ENCODE data around the gene U2AF1L4.
"Not testable (repeated sequence)": the region's sequence is repeated elsewhere in the genome, so short reads cannot be mapped to it uniquely, and the experiment has no call there.

Gene U2AF1L4

GRCh38 chr19:35739275-35740107 lies 5.7 kb downstream of the U2AF1L4 start:
- no peak for DNase-seq

GRCh38 chr19:35738887-35739229 lies 6.4 kb downstream of the U2AF1L4 start:
- no peak for DNase-seq

- DNase-seq = no peak
Observed at GRCh38 chr19:35738021-35738886, 7.0 kb downstream of the U2AF1L4 start.

DNA sequence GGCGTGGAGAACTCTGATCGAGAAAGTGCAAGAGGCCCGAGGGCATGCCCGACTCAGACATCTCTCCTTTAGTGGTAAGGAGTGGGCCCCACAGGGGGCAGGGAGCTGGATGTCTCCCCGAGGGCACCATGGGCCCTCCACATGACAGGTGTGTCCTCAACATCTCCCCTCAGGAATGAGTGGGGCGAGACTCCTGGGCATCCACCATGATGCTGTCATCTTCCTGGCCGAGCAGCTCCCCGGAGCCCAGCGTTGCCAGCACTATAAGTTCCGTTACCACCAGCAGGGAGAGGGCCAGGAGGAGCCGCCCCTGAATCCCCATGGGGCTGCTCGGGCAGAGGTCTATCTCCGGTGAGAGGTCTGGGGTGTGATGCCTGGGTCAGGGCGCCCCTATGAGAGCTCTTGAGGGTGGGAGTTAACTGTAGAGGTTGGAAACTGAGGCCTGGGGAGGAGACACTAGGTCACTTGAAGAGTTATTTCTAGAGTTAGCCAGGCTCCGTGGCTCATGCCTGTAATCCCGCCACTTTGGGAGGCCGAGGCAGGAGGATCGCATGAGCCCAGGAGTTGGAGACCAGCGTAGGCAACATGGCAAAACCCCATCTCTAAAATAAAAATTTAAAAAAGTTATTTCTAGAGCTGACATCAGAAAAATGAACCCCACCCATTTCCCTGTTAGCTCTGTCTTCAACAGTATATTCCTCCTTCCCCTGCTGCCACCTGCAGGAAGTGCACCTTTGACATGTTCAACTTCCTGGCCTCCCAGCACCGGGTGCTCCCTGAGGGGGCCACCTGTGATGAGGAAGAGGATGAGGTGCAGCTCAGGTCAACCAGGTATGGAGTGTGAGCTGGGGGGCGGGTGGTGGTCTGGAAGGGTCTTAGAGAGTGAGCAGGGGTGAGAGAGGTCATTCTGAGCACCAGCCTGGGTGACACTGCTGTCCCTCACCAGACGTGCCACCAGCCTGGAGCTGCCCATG lies 8.0 kb downstream of the U2AF1L4 start:
- DNase-seq = no peak

GRCh38 chr19:35734889-35735288 lies 10.3 kb downstream of the U2AF1L4 start:
- no peak for DNase-seq

DNA sequence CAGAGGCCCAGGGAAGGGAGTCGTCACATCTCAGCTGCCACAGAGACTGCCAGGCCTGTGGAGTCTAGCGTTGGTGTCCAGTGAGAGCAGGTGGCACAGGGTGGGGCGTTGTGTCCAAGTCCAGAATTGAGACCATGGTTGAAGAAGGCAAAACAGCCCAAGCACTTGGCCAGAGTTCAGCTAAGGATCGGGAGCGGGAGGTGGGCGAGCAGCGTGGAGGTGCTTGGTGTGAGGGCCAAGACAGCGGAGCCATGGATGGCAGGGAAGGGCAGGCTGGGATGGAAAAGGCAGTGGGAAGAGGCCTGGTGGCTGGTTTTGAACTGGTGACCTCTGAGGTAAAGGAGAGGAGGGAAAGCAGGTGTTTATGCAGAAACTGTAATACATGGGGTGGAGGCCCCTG lies 10.9 kb downstream of the U2AF1L4 start:
- DNase-seq = no peak

DNA sequence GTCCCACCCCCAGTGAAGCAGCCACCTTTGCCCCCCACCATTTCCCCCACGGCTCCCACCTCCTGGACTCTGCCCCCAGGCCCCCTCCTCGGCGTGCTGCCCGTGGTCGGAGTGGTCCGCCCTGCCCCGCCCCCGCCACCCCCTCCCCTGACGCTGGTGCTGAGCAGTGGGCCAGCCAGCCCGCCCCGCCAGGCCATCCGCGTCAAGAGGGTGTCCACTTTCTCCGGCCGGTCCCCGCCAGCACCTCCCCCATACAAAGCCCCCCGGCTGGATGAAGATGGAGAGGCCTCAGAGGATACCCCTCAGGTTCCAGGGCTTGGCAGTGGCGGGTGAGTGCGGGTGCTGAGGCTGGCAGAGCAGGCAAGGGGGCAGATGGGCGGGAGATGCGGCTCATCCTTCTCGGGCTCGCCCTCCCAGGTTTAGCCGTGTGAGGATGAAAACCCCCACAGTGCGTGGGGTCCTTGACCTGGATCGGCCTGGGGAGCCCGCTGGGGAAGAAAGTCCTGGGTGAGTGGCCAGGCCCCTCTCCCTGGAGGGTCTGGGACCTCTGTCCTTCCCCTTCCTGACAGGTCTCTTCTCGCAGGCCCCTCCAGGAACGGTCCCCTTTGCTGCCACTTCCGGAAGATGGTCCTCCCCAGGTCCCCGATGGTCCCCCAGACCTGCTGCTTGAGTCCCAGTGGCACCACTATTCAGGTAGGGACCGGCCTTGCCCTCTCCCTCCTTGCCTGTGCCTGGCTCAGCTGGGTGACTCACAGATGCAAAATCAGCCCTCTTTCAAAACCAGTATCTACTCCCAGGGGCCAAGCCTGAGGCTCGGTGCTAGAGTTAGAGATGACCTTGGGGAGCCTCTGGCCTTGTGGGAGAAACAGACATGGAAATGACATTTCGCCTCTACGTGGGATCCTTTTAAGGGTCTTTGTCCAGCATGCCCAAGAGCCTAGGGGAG lies 11.8 kb downstream of the U2AF1L4 start:
- no peak for DNase-seq

DNA sequence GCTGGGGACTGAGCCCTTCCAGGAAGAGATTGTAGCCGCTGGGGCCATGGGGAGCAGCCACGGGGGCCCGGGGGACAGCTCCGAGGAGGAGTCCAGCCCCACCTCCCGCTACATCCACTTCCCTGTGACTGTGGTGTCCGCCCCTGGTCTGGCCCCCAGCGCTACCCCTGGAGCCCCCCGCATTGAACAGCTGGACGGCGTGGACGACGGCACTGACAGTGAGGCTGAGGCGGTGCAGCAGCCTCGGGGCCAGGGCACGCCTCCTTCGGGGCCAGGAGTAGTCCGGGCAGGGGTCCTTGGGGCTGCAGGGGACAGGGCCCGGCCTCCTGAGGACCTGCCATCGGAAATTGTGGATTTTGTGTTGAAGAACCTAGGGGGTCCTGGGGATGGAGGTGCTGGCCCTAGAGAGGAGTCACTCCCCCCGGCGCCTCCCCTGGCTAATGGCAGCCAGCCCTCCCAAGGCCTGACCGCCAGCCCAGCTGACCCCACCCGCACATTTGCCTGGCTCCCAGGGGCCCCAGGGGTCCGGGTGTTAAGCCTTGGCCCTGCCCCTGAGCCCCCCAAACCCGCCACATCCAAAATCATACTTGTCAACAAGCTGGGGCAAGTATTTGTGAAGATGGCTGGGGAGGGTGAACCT lies 12.6 kb downstream of the U2AF1L4 start:
- DNase-seq = no peak

- DNase-seq = no peak
Observed at GRCh38 chr19:35731779-35732405, 13.3 kb downstream of the U2AF1L4 start.

DNA sequence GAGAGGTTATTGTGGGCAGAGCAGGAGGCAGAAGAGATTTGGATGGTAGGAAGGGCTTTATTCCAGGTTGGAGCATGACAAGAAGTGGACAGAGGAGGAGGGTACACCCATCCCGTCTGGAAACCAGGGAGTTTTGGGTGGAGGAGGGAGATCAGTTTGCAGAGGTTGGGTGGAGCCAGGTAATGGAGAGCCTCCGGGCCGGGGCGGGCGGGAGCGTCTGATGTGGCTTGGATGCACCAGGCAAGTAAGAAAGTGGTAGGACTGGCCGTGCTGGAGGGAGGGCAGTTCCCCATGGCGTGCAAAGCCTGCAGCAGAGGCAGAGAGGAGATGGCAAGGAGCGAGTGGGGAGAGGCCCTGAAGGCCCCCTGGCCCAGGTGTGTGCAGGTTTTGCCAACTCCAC lies 13.9 kb downstream of the U2AF1L4 start:
- DNase-seq = no peak

DNA sequence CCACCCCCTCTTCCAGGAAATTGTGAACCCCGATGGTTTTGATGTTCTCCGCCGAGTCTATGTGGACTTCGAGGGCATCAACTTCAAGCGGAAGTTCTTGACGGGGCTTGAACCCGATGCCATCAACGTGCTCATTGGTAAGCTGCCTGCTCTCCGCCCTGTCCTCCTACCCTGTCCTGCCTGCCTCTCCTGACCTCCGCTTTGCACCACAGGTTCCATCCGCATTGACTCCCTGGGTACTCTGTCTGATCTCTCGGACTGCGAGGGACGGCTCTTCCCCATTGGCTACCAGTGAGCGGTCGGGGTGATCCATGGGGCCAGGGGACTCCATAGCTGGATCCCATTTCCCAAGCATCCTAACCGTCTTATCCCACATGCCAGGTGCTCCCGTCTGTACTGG lies 14.9 kb downstream of the U2AF1L4 start:
- DNase-seq = no peak

DNA sequence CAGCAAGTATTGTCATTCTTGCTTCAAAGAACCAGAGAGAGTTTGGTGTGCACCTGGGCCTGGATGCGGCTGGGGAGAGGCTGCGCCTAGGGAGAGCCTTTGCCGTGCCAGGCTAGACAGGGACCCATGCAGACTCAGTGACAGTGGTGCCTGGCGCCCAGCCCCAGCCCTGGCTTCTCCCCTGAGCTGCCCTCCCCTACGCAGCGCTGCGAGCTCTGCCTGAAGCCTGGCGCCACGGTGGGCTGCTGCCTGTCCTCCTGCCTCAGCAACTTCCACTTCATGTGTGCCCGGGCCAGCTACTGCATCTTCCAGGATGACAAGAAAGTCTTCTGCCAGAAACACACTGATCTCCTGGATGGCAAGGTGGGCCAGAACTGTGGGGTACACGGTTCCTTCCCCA lies 15.5 kb downstream of the U2AF1L4 start:
- DNase-seq = no peak

DNA sequence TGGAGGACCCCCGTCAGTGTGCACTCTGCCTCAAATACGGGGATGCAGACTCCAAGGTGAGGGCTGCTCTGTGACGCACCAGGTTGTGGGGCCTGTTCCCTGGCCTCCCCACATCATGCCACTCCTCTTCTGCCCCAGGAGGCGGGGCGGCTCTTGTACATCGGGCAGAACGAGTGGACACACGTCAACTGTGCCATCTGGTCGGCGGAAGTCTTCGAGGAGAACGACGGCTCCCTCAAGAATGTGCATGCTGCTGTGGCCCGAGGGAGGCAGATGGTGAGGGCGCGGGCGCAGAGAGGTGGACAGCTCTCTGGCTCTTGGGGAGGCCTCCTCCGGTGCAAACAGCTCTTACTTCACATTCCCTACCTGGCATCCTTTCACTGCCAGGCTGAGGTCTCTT lies 16.2 kb downstream of the U2AF1L4 start:
- DNase-seq = peak; percentile 24

DNA sequence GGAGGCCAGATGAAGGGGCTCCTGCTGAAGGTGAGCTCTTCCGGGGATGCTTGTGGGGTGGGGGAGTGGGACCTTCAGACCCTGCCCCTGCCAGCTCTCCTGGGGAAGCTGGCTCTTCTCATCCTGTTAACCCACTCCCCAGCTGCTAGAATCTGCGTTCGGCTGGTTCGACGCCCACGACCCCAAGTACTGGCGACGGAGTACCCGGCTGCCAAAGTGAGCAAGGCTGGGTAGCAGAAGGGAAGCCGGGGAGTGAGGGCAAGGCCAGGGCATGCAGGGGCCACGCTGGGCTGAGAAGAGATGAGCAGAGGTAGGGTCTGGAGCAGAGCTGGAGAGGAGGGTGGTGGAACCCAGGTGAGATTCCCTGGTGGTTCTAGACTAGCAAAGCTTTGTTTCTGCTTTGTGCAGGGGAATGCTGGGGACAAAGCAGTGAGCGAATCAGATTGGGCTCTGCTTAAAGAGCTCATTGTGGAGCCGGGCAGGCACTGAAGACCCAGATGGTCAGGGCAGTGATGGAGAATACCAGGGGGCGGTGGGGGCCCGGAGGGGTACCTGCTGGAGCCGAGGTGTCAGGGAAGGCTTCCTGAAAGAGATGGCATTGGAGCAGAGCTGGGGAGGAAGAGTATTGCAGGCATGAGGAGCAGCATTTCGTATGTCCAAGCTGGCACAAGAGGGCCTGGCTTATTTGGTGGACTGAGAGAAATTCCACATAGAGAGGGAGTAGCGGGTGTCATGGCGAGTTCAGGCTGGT lies 17.1 kb downstream of the U2AF1L4 start:
- no peak for DNase-seq

- DNase-seq = no peak
Observed at GRCh38 chr19:35727053-35727955, 17.9 kb downstream of the U2AF1L4 start.

DNA sequence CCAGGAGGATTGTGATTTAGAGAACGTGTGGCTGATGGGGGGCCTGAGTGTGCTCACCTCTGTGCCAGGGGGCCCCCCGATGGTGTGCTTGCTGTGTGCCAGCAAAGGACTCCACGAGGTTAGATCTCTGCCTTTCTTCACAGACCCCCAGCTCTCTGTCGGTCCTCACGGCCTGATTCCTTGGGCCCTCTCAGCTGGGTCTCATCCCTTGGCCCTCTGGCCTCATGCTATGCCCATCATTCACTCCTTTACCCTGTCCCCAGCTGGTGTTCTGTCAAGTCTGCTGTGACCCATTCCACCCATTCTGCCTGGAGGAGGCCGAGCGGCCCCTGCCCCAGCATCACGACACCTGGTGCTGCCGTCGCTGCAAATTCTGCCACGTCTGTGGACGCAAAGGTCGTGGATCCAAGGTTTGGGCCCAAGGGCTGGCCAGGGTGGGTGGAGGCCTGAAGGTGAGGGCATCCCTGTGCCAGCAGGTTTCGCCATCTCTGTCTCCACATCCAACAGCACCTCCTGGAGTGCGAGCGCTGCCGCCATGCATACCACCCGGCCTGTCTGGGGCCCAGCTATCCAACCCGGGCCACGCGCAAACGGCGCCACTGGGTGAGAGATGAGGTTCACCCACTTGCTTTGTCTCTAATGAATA lies 19.9 kb downstream of the U2AF1L4 start:
- DNase-seq = no peak

GRCh38 chr19:35724560-35724959 lies 20.7 kb downstream of the U2AF1L4 start:
- no peak for DNase-seq

DNA sequence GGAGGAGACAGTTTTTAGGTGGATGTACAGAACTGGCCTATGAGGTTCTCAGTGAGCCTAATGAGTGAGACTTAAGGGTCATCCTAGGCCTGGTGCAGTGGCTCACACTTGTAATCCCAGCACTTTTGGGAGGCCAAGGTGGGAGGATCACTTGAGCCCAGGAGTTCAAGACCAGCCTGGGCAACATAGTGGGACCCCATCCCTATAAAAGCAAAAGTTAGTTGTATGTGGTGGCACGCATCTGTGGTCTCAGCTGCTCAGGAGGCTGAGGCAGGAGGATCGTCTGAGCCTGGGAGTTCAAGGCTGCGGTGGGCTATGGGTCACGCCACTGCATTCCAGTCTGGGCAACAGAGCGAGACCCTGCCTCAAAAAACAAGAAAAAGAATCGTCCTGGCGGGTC lies 21.1 kb downstream of the U2AF1L4 start:
- DNase-seq = not testable (repeated sequence)

Data from NCI-H524 treated with DMSO at 0.1 percent for 48 hours (cell line).